Hindlimb muscle (tissue), 1 donor: ENCODE results near the gene LMBR1. TPM values are rescaled to one million over a fixed set of nuclear protein-coding genes. Genes with fewer than 3 reads are reported as not detected.
"Not testable (repeated sequence)": the region's sequence is repeated elsewhere in the genome, so short reads cannot be mapped to it uniquely, and the experiment has no call there.

Experiments used
- DNase-seq: peaks from one replicate; pipeline ENCODE4 v3.0.0-alpha.2; 2013
- polyA plus RNA-seq: library from polyadenylated mRNA; unstranded; fragments of 120-200 nt; gene quantifications from one replicate; pipeline ENCODE4 v1.2.1, GENCODE V29; 2013; ENCODE audit not compliant: insufficient read length

Gene LMBR1
- polyA plus RNA-seq, 1 donor = 26.3 TPM

- DNase-seq = no peak
Observed at GRCh38 chr7:156753229-156753560, 139.8 kb downstream of the LMBR1 start.

GRCh38 chr7:156752367-156753228, 140.4 kb downstream of the LMBR1 start:
- DNase-seq = no peak

GRCh38 chr7:156751319-156751718, 141.7 kb downstream of the LMBR1 start:
- no peak for DNase-seq

- DNase-seq = no peak
Observed at GRCh38 chr7:156747718-156748117, 145.3 kb downstream of the LMBR1 start.

GRCh38 chr7:156746891-156747290, 146.1 kb downstream of the LMBR1 start:
- no peak for DNase-seq

- no peak for DNase-seq
Observed at GRCh38 chr7:156739596-156739995, 153.4 kb downstream of the LMBR1 start.

GRCh38 chr7:156735851-156736250, 157.1 kb downstream of the LMBR1 start:
- no peak for DNase-seq

GRCh38 chr7:156733638-156734037, 159.3 kb downstream of the LMBR1 start:
- no peak for DNase-seq

- no peak for DNase-seq
Observed at GRCh38 chr7:156732091-156732625, 160.8 kb downstream of the LMBR1 start.

GRCh38 chr7:156731651-156732050, 161.3 kb downstream of the LMBR1 start:
- no peak for DNase-seq

- no peak for DNase-seq
Observed at GRCh38 chr7:156725936-156726335, 167.0 kb downstream of the LMBR1 start.

GRCh38 chr7:156725073-156725472, 167.9 kb downstream of the LMBR1 start:
- no peak for DNase-seq

- DNase-seq = no peak
Observed at GRCh38 chr7:156722043-156722826, 170.7 kb downstream of the LMBR1 start.

GRCh38 chr7:156703773-156704482, 189.1 kb downstream of the LMBR1 start:
- no peak for DNase-seq

- DNase-seq = no peak
Observed at GRCh38 chr7:156703209-156703608, 189.8 kb downstream of the LMBR1 start.

- no peak for DNase-seq
Observed at GRCh38 chr7:156702399-156702798, 190.6 kb downstream of the LMBR1 start.

GRCh38 chr7:156701787-156702186, 191.2 kb downstream of the LMBR1 start:
- DNase-seq = not testable (repeated sequence)

GRCh38 chr7:156698512-156698911, 194.5 kb downstream of the LMBR1 start:
- not testable (repeated sequence) for DNase-seq

- not testable (repeated sequence) for DNase-seq
Observed at GRCh38 chr7:156697283-156697682, 195.7 kb downstream of the LMBR1 start.

GRCh38 chr7:156693627-156694026, 199.4 kb downstream of the LMBR1 start:
- no peak for DNase-seq

GRCh38 chr7:156692849-156693248, 200.1 kb downstream of the LMBR1 start:
- no peak for DNase-seq

GRCh38 chr7:156691764-156692163, 201.2 kb downstream of the LMBR1 start:
- DNase-seq = no peak

- no peak for DNase-seq
Observed at GRCh38 chr7:156684661-156685060, 208.3 kb downstream of the LMBR1 start.
